ENCODE results near the gene BMPR1A. TPM values are rescaled to one million over a fixed set of nuclear protein-coding genes. Genes with fewer than 3 reads are reported as not detected.

BMPR1A gene
- total RNA-seq, 2 experiments from 2014 or later: 0.47 to 1.1 TPM

DNA sequence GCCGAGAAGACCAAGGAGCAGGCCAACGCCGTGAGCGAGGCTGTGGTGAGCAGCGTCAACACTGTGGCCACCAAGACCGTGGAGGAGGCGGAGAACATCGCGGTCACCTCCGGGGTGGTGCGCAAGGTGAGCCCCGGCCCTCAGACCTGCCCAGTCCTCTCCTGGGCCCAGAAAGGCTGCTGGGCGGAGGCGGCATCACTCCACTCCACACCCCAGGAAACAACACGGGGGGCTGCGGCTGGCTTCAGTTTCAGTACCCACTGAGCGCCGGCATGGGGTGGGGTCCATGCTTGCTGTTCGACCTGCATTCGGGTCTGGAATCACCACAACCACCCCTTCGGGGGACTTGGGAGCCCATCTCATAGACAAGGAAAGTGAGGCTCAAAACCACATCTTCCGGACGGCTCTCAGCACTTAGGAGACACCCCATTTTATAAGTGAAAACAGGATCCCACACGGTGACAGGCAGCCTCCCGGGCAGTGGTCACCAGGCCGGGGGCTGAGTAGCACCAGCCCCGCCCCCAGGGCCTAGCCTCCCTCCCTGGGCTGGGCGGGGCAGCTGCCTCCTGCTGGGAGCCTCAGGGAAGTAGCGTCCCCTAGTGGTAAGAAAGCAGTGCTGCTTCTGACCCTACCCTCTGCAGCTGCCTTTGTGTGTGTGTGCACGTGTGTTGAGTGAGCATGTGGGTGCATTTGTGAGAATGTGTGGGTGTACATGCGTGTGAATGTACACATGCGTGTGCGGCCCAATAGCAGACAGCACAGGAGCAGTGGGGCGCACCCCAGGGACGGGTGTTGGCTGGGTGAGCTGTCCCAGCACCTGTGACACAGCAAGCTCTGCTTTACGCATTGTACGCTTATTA is 203.8 kb downstream of the BMPR1A start:
- H2AFZ ChIP-seq (ENCODE audit: low read length): no peak overlapping the region
- DNase-seq (ENCODE audit: low spot score): peak; percentile 66
- intact Hi-C loops (cut with micrococcal nuclease; ENCODE audit: unreplicated experiment): loop anchor here (10.0 kb wide), 1 partner anchor 245 kb away; no protein-coding TSS in a partner anchor
- H3K9me3 ChIP-seq (ENCODE audit: low read length): no peaks in the 10 kb centered on the region
- TF ChIP-seq, protein P1, sequence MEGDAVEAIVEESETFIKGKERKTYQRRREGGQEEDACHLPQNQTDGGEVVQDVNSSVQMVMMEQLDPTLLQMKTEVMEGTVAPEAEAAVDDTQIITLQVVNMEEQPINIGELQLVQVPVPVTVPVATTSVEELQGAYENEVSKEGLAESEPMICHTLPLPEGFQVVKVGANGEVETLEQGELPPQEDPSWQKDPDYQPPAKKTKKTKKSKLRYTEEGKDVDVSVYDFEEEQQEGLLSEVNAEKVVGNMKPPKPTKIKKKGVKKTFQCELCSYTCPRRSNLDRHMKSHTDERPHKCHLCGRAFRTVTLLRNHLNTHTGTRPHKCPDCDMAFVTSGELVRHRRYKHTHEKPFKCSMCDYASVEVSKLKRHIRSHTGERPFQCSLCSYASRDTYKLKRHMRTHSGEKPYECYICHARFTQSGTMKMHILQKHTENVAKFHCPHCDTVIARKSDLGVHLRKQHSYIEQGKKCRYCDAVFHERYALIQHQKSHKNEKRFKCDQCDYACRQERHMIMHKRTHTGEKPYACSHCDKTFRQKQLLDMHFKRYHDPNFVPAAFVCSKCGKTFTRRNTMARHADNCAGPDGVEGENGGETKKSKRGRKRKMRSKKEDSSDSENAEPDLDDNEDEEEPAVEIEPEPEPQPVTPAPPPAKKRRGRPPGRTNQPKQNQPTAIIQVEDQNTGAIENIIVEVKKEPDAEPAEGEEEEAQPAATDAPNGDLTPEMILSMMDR (conservative IDR thresholded peaks at IDR 0.05; ENCODE audit: low read length): peak; percentile 81
- TF ChIP-seq EZH2phosphoT487 (IDR thresholded peaks at IDR 0.05; ENCODE audit: borderline replicate concordance, low read depth, low read length): no peak
- no peaks in the 10 kb centered on the region for H3K9me2 ChIP-seq (ENCODE audit: insufficient read depth, low read length)
- no peak overlapping the region for H3K27ac ChIP-seq (ENCODE audit: low read depth, low read length, poor library complexity, severe bottlenecking)
- no peaks in the 10 kb centered on the region for H3K79me2 ChIP-seq (ENCODE audit: insufficient read depth, low read depth, low read length)
- CTCF ChIA-PET (ENCODE audit: unreplicated experiment): no interaction called here
- H3K4me3 ChIP-seq (ENCODE audit: low read depth, low read length, poor library complexity, severe bottlenecking): no peak overlapping the region
- H3K36me3 ChIP-seq (ENCODE audit: insufficient read depth, low read length): no peaks in the 10 kb centered on the region
- no peak overlapping the region for H3K4me2 ChIP-seq (ENCODE audit: low read length)
- H4K20me1 ChIP-seq (ENCODE audit: insufficient read depth, low read length): no peaks in the 10 kb centered on the region
- no TSS peak for BruUV-seq (replicated peaks)
- no peaks in the 10 kb centered on the region for H3K4me1 ChIP-seq (ENCODE audit: insufficient read depth, low read length, poor library complexity, severe bottlenecking)
- POLR2A ChIA-PET: interaction anchor here (0.6 kb wide), 1 partner anchor 1102 kb away, joined by 6 read pairs; no protein-coding TSS in a partner anchor

DNA sequence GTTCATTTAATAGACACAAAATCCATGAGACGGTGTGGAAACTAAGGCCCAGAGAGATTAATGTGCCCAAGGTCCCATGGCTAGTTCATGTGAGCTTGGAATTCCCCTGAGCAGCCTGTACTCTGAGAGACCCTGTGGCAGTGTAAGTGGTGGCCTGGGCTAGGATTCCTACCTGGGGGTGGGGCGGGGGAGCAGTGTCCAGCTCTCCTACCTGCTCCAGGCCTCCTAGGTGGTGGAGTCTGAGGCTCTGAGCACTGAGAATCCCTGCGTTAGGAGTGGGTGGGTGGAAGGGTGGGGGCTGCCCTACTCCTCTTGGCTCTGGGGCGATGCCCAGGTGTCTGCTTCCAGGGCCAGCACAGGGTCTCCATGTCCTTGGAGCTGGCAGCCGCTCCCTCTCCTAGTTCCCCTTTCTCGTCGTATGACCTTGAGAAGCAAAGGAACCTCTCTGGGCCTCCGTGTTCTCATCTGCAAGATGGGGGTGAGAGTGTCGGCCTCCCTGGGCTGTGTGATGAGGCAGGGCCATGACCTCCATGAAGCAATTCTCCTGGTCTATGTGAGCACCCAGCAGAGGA is 204.5 kb downstream of the BMPR1A start:
- POLR2A ChIA-PET: no interaction called here
- CTCF ChIA-PET (ENCODE audit: unreplicated experiment): no interaction called here
- Histone ChIP-seq H3K4me1 (ENCODE audit: insufficient read depth, low read length, poor library complexity, severe bottlenecking) (no peaks in the 10 kb centered on the region), H3K36me3 (ENCODE audit: insufficient read depth, low read length) (no peaks in the 10 kb centered on the region), H3K9me2 (ENCODE audit: insufficient read depth, low read length) (no peaks in the 10 kb centered on the region), H3K27ac (ENCODE audit: low read depth, low read length, poor library complexity, severe bottlenecking) (no peak overlapping the region), H3K4me3 (ENCODE audit: low read depth, low read length, poor library complexity, severe bottlenecking) (no peak overlapping the region), H3K79me2 (ENCODE audit: insufficient read depth, low read depth, low read length) (no peaks in the 10 kb centered on the region), H2AFZ (ENCODE audit: low read length) (no peak overlapping the region), H3K9me3 (ENCODE audit: low read length) (no peaks in the 10 kb centered on the region), H4K20me1 (ENCODE audit: insufficient read depth, low read length) (no peaks in the 10 kb centered on the region), H3K4me2 (ENCODE audit: low read length) (no peak overlapping the region)
- TF ChIP-seq, protein P1 (conservative IDR thresholded peaks at IDR 0.05; ENCODE audit: low read length): no peak
- no peak for TF ChIP-seq EZH2phosphoT487 (IDR thresholded peaks at IDR 0.05; ENCODE audit: borderline replicate concordance, low read depth, low read length)
- DNase-seq (ENCODE audit: low spot score): no peak
- intact Hi-C loops (cut with micrococcal nuclease; ENCODE audit: unreplicated experiment): loop anchor here (10.0 kb wide), 1 partner anchor 246 kb away; no protein-coding TSS in a partner anchor
- BruUV-seq (replicated peaks): no TSS peak

All from OCI-LY7 (cell line).